Measurements from ENCODE around the gene DTNA. TPM values are rescaled to one million over a fixed set of nuclear protein-coding genes. Genes with fewer than 3 reads are reported as not detected.

Gene DTNA
- polyA plus RNA-seq, 1 donor from 2014 or later, result 53.9 TPM

GRCh38 chr18:34718610-34719009 is 8.5 kb downstream of the DTNA start:
- Histone ChIP-seq H3K27ac (ENCODE audit: low read length) (no peak overlapping the region), H2AFZ (ENCODE audit: low read depth, low read length) (no peak overlapping the region)

GRCh38 chr18:34720220-34720619 is 10.1 kb downstream of the DTNA start:
- Histone ChIP-seq H3K79me2 (replicated peaks; ENCODE audit: insufficient read depth, low read length) (no peaks in the 10 kb centered on the region), H2AFZ (ENCODE audit: low read depth, low read length) (no peak overlapping the region), H3K4me3 (ENCODE audit: low read length) (no peak overlapping the region), H3K27ac (ENCODE audit: low read length) (no peak overlapping the region), H3K9me2 (ENCODE audit: insufficient read depth, low read length) (no peaks in the 10 kb centered on the region), H3K9me3 (ENCODE audit: low read length) (no peaks in the 10 kb centered on the region), H3F3A (ENCODE audit: insufficient read depth, low read length, poor library complexity, severe bottlenecking) (no peaks in the 10 kb centered on the region), H3K36me3 (ENCODE audit: insufficient read depth, low read length) (no peaks in the 10 kb centered on the region), H4K20me1 (ENCODE audit: insufficient read depth) (no peaks in the 10 kb centered on the region), H3K27me3 (ENCODE audit: insufficient read depth, low read depth, low read length) (no peaks in the 10 kb centered on the region), H3K4me2 (ENCODE audit: low read length) (no peak overlapping the region), H3K9ac (ENCODE audit: low read length) (no peak overlapping the region)
- TF ChIP-seq EP300 (conservative IDR thresholded peaks at IDR 0.05; ENCODE audit: poor library complexity, severe bottlenecking) (no peak), EZH2 (IDR thresholded peaks at IDR 0.05; ENCODE audit: borderline replicate concordance, insufficient read depth, low read length, poor library complexity, severe bottlenecking) (no peak), MXI1 (conservative IDR thresholded peaks at IDR 0.05; ENCODE audit: poor library complexity, severe bottlenecking) (no peak), TAF1 (IDR thresholded peaks at IDR 0.05; ENCODE audit: low read depth) (no peak), RAD21 (conservative IDR thresholded peaks at IDR 0.05) (no peak), SMC3 (conservative IDR thresholded peaks at IDR 0.05; ENCODE audit: poor library complexity) (no peak), CTCF (IDR thresholded peaks at IDR 0.05; ENCODE audit: poor library complexity, severe bottlenecking) (no peak), POLR2AphosphoS5 (IDR thresholded peaks at IDR 0.05) (no peak)
- TF ChIP-seq, protein P1, sequence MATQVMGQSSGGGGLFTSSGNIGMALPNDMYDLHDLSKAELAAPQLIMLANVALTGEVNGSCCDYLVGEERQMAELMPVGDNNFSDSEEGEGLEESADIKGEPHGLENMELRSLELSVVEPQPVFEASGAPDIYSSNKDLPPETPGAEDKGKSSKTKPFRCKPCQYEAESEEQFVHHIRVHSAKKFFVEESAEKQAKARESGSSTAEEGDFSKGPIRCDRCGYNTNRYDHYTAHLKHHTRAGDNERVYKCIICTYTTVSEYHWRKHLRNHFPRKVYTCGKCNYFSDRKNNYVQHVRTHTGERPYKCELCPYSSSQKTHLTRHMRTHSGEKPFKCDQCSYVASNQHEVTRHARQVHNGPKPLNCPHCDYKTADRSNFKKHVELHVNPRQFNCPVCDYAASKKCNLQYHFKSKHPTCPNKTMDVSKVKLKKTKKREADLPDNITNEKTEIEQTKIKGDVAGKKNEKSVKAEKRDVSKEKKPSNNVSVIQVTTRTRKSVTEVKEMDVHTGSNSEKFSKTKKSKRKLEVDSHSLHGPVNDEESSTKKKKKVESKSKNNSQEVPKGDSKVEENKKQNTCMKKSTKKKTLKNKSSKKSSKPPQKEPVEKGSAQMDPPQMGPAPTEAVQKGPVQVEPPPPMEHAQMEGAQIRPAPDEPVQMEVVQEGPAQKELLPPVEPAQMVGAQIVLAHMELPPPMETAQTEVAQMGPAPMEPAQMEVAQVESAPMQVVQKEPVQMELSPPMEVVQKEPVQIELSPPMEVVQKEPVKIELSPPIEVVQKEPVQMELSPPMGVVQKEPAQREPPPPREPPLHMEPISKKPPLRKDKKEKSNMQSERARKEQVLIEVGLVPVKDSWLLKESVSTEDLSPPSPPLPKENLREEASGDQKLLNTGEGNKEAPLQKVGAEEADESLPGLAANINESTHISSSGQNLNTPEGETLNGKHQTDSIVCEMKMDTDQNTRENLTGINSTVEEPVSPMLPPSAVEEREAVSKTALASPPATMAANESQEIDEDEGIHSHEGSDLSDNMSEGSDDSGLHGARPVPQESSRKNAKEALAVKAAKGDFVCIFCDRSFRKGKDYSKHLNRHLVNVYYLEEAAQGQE (IDR thresholded peaks at IDR 0.05; ENCODE audit: borderline replicate concordance), result no peak

More at GRCh38 chr18:34718610-34719009, 8.5 kb downstream of the DTNA start:
- Histone ChIP-seq H3F3A (ENCODE audit: insufficient read depth, low read length, poor library complexity, severe bottlenecking) (no peaks in the 10 kb centered on the region), H3K36me3 (ENCODE audit: insufficient read depth, low read length) (no peaks in the 10 kb centered on the region), H3K79me2 (replicated peaks; ENCODE audit: insufficient read depth, low read length) (no peaks in the 10 kb centered on the region), H4K20me1 (ENCODE audit: insufficient read depth) (no peaks in the 10 kb centered on the region), H3K27me3 (ENCODE audit: insufficient read depth, low read depth, low read length) (no peaks in the 10 kb centered on the region), H3K9ac (ENCODE audit: low read length) (no peak overlapping the region), H3K9me2 (ENCODE audit: insufficient read depth, low read length) (no peaks in the 10 kb centered on the region), H3K9me3 (ENCODE audit: low read length) (no peaks in the 10 kb centered on the region), H3K4me3 (ENCODE audit: low read length) (no peak overlapping the region), H3K4me2 (ENCODE audit: low read length) (no peak overlapping the region)
- TF ChIP-seq POLR2AphosphoS5 (IDR thresholded peaks at IDR 0.05) (no peak), CTCF (IDR thresholded peaks at IDR 0.05; ENCODE audit: poor library complexity, severe bottlenecking) (no peak), EZH2 (IDR thresholded peaks at IDR 0.05; ENCODE audit: borderline replicate concordance, insufficient read depth, low read length, poor library complexity, severe bottlenecking) (no peak), SMC3 (conservative IDR thresholded peaks at IDR 0.05; ENCODE audit: poor library complexity) (no peak), TAF1 (IDR thresholded peaks at IDR 0.05; ENCODE audit: low read depth) (no peak), RAD21 (conservative IDR thresholded peaks at IDR 0.05) (no peak), EP300 (conservative IDR thresholded peaks at IDR 0.05; ENCODE audit: poor library complexity, severe bottlenecking) (no peak), MXI1 (conservative IDR thresholded peaks at IDR 0.05; ENCODE audit: poor library complexity, severe bottlenecking) (no peak)
- TF ChIP-seq, protein P1 (IDR thresholded peaks at IDR 0.05; ENCODE audit: borderline replicate concordance), result no peak
